HG03571 (cell line): ENCODE results near the gene SEMA6A.
A peak's percentile ranks its signal among the peaks of the same experiment; 100 is the strongest.

Experiments
- ATAC-seq: cut with Tn5 transposase; IDR thresholded peaks from one replicate; pipeline ENCODE4 v1.9.1; 2021; ENCODE audit not compliant: unreplicated experiment

SEMA6A gene

GRCh38 chr5:116497631-116498030 lies 77.0 kb downstream of the SEMA6A start:
- ATAC-seq: no peak

GRCh38 chr5:116495786-116496357 lies 78.8 kb downstream of the SEMA6A start:
- ATAC-seq: no peak

- no peak for ATAC-seq
Observed at GRCh38 chr5:116494784-116495450, 79.7 kb downstream of the SEMA6A start.

GRCh38 chr5:116492776-116493175 lies 81.8 kb downstream of the SEMA6A start:
- no peak for ATAC-seq

- ATAC-seq: peak; percentile 78
Observed at GRCh38 chr5:116492016-116492623, 82.5 kb downstream of the SEMA6A start.

GRCh38 chr5:116488356-116489041 lies 86.1 kb downstream of the SEMA6A start:
- ATAC-seq: no peak

GRCh38 chr5:116487045-116487444 lies 87.6 kb downstream of the SEMA6A start:
- ATAC-seq: no peak

- ATAC-seq: no peak
Observed at GRCh38 chr5:116486588-116486987, 88.0 kb downstream of the SEMA6A start.

- no peak for ATAC-seq
Observed at GRCh38 chr5:116484645-116485044, 90.0 kb downstream of the SEMA6A start.

- ATAC-seq: no peak
Observed at GRCh38 chr5:116482394-116482793, 92.2 kb downstream of the SEMA6A start.

GRCh38 chr5:116480894-116481510 lies 93.6 kb downstream of the SEMA6A start:
- ATAC-seq: no peak

GRCh38 chr5:116479776-116480675 lies 94.6 kb downstream of the SEMA6A start:
- no peak for ATAC-seq

- no peak for ATAC-seq
Observed at GRCh38 chr5:116478491-116478890, 96.1 kb downstream of the SEMA6A start.

- ATAC-seq: no peak
Observed at GRCh38 chr5:116476897-116477537, 97.6 kb downstream of the SEMA6A start.

- ATAC-seq: no peak
Observed at GRCh38 chr5:116475338-116475737, 99.3 kb downstream of the SEMA6A start.

- ATAC-seq: no peak
Observed at GRCh38 chr5:116473706-116474105, 100.9 kb downstream of the SEMA6A start.

GRCh38 chr5:116472274-116472673 lies 102.3 kb downstream of the SEMA6A start:
- ATAC-seq: no peak

GRCh38 chr5:116469631-116470030 lies 105.0 kb downstream of the SEMA6A start:
- ATAC-seq: no peak

GRCh38 chr5:116468583-116468982 lies 106.0 kb downstream of the SEMA6A start:
- ATAC-seq: no peak

- no peak for ATAC-seq
Observed at GRCh38 chr5:116467465-116467843, 107.2 kb downstream of the SEMA6A start.
